SU-DHL-6 (cell line): Measurements from ENCODE around the gene IRX5.

Source experiments
- H2AFZ ChIP-seq: fragments of 200-600 bp; sonication (generic); 2 replicates; pipeline ENCODE4 v1.6.1; 2014; ENCODE audit warnings: low read depth, mild to moderate bottlenecking, moderate library complexity, mixed read lengths, antibody characterized with exemption, low read length; ENCODE audit not compliant: severe bottlenecking
- H3F3A ChIP-seq: fragments of 200-600 bp; shearing (Covaris generic); 2 replicates; pipeline ENCODE4 v1.6.0; 2016; ENCODE audit warnings: antibody characterized with exemption, mild to moderate bottlenecking; ENCODE audit not compliant: insufficient read depth
- H3K27ac ChIP-seq: fragments of 200-600 bp; sonication (generic); 2 replicates; pipeline ENCODE4 v1.5.1; 2016; ENCODE audit warnings: low read depth, mild to moderate bottlenecking, low read length, moderate library complexity, mixed read lengths
- H3K27me3 ChIP-seq: fragments of 200-600 bp; sonication (generic), shearing (Covaris generic); 2 replicates; pipeline ENCODE4 v1.6.0; 2014; ENCODE audit warnings: mild to moderate bottlenecking, low read length
- H3K36me3 ChIP-seq: fragments of 200-600 bp; sonication (generic); 2 replicates; pipeline ENCODE4 v1.6.1; 2014; ENCODE audit warnings: mild to moderate bottlenecking, low read length, mixed read lengths
- H3K4me2 ChIP-seq: fragments of 300-600, 200-600 bp; shearing (Covaris generic), sonication (generic); 2 replicates; pipeline ENCODE4 v1.6.0; 2014; ENCODE audit warnings: low read length, low read depth, mild to moderate bottlenecking; ENCODE audit not compliant: poor library complexity, severe bottlenecking
- H3K4me3 ChIP-seq: fragments of 200-600 bp; sonication (generic); 2 replicates; pipeline ENCODE4 v1.5.1; 2014; ENCODE audit warnings: antibody characterized with exemption, low read length, mild to moderate bottlenecking, mixed read lengths; ENCODE audit not compliant: insufficient read depth, poor library complexity, severe bottlenecking
- H3K79me2 ChIP-seq: fragments of 200-600 bp; sonication (generic); 2 replicates; pipeline ENCODE4 v1.6.1; 2014; ENCODE audit warnings: mild to moderate bottlenecking, low read length, moderate library complexity; ENCODE audit not compliant: insufficient read depth
- H3K9ac ChIP-seq: fragments of 200-600 bp; sonication (generic); 2 replicates; pipeline ENCODE4 v1.7.0; 2014; ENCODE audit warnings: mild to moderate bottlenecking, low read length
- H3K9me2 ChIP-seq: fragments of 200-600 bp; sonication (generic); replicated peaks from 2 replicates; pipeline ENCODE4 v1.6.1; 2014; ENCODE audit warnings: low read length; ENCODE audit not compliant: insufficient read depth
- H3K9me3 ChIP-seq: fragments of 200-600 bp; sonication (generic); 2 replicates; pipeline ENCODE4 v1.6.1; 2014; ENCODE audit warnings: low read length, mixed read lengths; ENCODE audit not compliant: insufficient read depth
- H4K20me1 ChIP-seq: fragments of 200-600 bp; sonication (generic); 2 replicates; pipeline ENCODE4 v1.6.1; 2014; ENCODE audit warnings: low read depth, mild to moderate bottlenecking, antibody characterized with exemption, low read length, moderate library complexity, mixed read lengths
- CTCF ChIP-seq: fragments of 200-600 bp; sonication (generic); IDR thresholded peaks from one replicate; pipeline ENCODE4 v1.5.1; 2017; ENCODE audit warnings: antibody characterized with exemption, mild to moderate bottlenecking, low read length, moderate library complexity; ENCODE audit not compliant: insufficient read depth, poor library complexity, severe bottlenecking
- EZH2phosphoT487 ChIP-seq: fragments of 200-600 bp; sonication (generic), shearing (Covaris generic); conservative IDR thresholded peaks from 2 replicates; pipeline ENCODE4 v1.6.1; 2018; ENCODE audit warnings: mild to moderate bottlenecking, antibody characterized with exemption, low read length, moderate library complexity, mixed read lengths

Gene IRX5

GRCh38 chr16:54911079-54911478, 19.6 kb upstream of the IRX5 start:
- Histone ChIP-seq H3K9ac (no peak overlapping the region), H4K20me1 (no peaks in the 10 kb centered on the region), H3K4me2 (no peak overlapping the region), H3K4me3 (no peak overlapping the region), H3K79me2 (no peaks in the 10 kb centered on the region), H3K9me3 (no peaks in the 10 kb centered on the region), H2AFZ (no peak overlapping the region), H3K36me3 (no peaks in the 10 kb centered on the region), H3F3A (no peaks in the 10 kb centered on the region), H3K27me3 (no peaks in the 10 kb centered on the region), H3K9me2 (no peaks in the 10 kb centered on the region), H3K27ac (no peak overlapping the region)
- no peak for TF ChIP-seq CTCF
- no peak for TF ChIP-seq EZH2phosphoT487

GRCh38 chr16:54912720-54913119, 17.9 kb upstream of the IRX5 start:
- H3K27ac ChIP-seq: no peak overlapping the region
- H3K9me3 ChIP-seq: no peaks in the 10 kb centered on the region
- no peaks in the 10 kb centered on the region for H3F3A ChIP-seq
- H4K20me1 ChIP-seq: no peaks in the 10 kb centered on the region
- no peaks in the 10 kb centered on the region for H3K36me3 ChIP-seq
- H3K4me3 ChIP-seq: no peak overlapping the region
- H2AFZ ChIP-seq: no peak overlapping the region
- no peaks in the 10 kb centered on the region for H3K9me2 ChIP-seq
- no peaks in the 10 kb centered on the region for H3K79me2 ChIP-seq
- no peak overlapping the region for H3K4me2 ChIP-seq
- no peak for TF ChIP-seq CTCF
- no peak for TF ChIP-seq EZH2phosphoT487
- no peak overlapping the region for H3K9ac ChIP-seq
- H3K27me3 ChIP-seq: no peaks in the 10 kb centered on the region

DNA sequence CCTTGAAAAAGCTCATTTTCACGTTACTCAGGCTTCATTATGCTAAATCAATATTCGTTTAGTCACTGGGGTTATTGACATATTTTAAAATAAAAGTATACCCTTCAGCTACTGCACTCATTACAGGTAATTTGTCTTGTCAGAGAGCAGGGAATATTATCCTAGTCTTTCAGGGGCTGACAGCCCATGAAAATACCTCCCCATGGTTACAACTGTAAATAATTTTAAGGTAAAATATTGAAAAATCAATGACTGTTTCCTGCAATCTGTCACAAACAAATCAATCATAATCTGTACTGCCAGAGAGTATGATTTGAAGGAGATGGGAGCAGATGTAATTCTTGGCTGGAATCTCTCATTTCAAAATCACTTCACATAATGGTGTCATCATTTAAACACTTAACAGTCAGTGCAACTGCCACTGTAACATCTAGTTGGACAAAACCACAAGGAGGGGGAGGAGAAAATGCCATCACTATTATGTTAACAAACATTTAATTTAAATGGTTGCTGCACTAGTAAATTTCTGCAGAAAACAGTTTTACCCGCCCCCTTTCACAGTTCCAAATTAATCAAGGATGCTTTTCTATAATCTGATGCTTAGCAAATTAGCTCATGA, 9.3 kb upstream of the IRX5 start:
- Histone ChIP-seq H3K79me2 (no peaks in the 10 kb centered on the region), H4K20me1 (no peaks in the 10 kb centered on the region; the same call in 1 of the 2 replicates), H3K4me3 (no peak overlapping the region), H3K27me3 (no peaks in the 10 kb centered on the region), H3K9me2 (no peaks in the 10 kb centered on the region), H2AFZ (no peak overlapping the region), H3K4me2 (no peak overlapping the region), H3K27ac (no peak overlapping the region), H3K9me3 (no peaks in the 10 kb centered on the region), H3K9ac (no peak overlapping the region), H3F3A (no peaks in the 10 kb centered on the region), H3K36me3 (no peaks in the 10 kb centered on the region)
- no peak for TF ChIP-seq EZH2phosphoT487
- no peak for TF ChIP-seq CTCF
